Astrocyte (in vitro differentiated cells and primary cell): ENCODE measurements around the gene CYGB. TPM values are rescaled to one million over a fixed set of nuclear protein-coding genes. Genes with fewer than 3 reads are reported as not detected.

ENCODE experiments used
- DNase-seq: peaks from one replicate; pipeline ENCODE4 v3.0.0-alpha.2; 2010; ENCODE audit warnings: low read depth
- FAIRE-seq: peaks from 2 replicates; lab custom pipeline; 2011; peaks lifted over from hg19 to GRCh38; lab: Jason Lieb, UNC
- H2AFZ ChIP-seq: 2 replicates; pipeline ENCODE4 v1.6.0; 2012; ENCODE audit warnings: low read depth, low read length, inconsistent platforms
- H3K27ac ChIP-seq: 2 replicates; pipeline ENCODE4 v1.5.1; 2011; ENCODE audit warnings: low read depth, low read length, inconsistent platforms
- H3K27me3 ChIP-seq: 2 replicates; pipeline ENCODE4 v1.6.0; 2011; ENCODE audit warnings: low read length, inconsistent platforms; ENCODE audit not compliant: insufficient read depth
- H3K36me3 ChIP-seq: 2 replicates; pipeline ENCODE4 v1.5.1; 2011; ENCODE audit warnings: low read length, inconsistent platforms; ENCODE audit not compliant: insufficient read depth
- H3K4me1 ChIP-seq: 2 replicates; pipeline ENCODE4 v1.5.1; 2011; ENCODE audit warnings: low read length, inconsistent platforms; ENCODE audit not compliant: insufficient read depth
- H3K4me2 ChIP-seq: 2 replicates; pipeline ENCODE4 v1.6.0; 2012; ENCODE audit warnings: low read length, inconsistent platforms
- H3K4me3 ChIP-seq: 2 replicates; pipeline ENCODE4 v1.5.1; 2011; ENCODE audit warnings: low read depth, mild to moderate bottlenecking, low read length, inconsistent platforms; ENCODE audit not compliant: insufficient read depth
- H3K79me2 ChIP-seq: 2 replicates; pipeline ENCODE4 v1.6.0; 2012; ENCODE audit warnings: mild to moderate bottlenecking, low read length, inconsistent platforms; ENCODE audit not compliant: insufficient read depth
- H3K9ac ChIP-seq: 2 replicates; pipeline ENCODE4 v1.6.0; 2012; ENCODE audit warnings: mild to moderate bottlenecking, low read length, inconsistent platforms
- H3K9me3 ChIP-seq: 2 replicates; pipeline ENCODE4 v1.5.1; 2012; ENCODE audit warnings: low read depth, mild to moderate bottlenecking, low read length, inconsistent platforms; ENCODE audit not compliant: insufficient read depth
- H4K20me1 ChIP-seq: 2 replicates; pipeline ENCODE4 v1.6.0; 2012; ENCODE audit warnings: low read length, inconsistent platforms; ENCODE audit not compliant: insufficient read depth
- H3K27ac Mint-ChIP-seq: one replicate; pipeline ENCODE4 v1.8.0; 2021; ENCODE audit warnings: mild to moderate bottlenecking, mixed read lengths; ENCODE audit not compliant: unreplicated experiment
- H3K27me3 Mint-ChIP-seq: one replicate; pipeline ENCODE4 v1.8.0; 2021; ENCODE audit warnings: low read depth, mixed read lengths; ENCODE audit not compliant: unreplicated experiment
- H3K36me3 Mint-ChIP-seq: one replicate; pipeline ENCODE4 v1.8.0; 2021; ENCODE audit warnings: low read depth, mixed read lengths; ENCODE audit not compliant: unreplicated experiment
- H3K4me1 Mint-ChIP-seq: one replicate; pipeline ENCODE4 v1.8.0; 2021; ENCODE audit warnings: low read depth, mixed read lengths; ENCODE audit not compliant: unreplicated experiment
- H3K4me3 Mint-ChIP-seq: one replicate; pipeline ENCODE4 v1.8.0; 2021; ENCODE audit warnings: mild to moderate bottlenecking, moderate library complexity, mixed read lengths; ENCODE audit not compliant: unreplicated experiment
- H3K9me3 Mint-ChIP-seq: one replicate; pipeline ENCODE4 v1.8.0; 2021; ENCODE audit warnings: mild to moderate bottlenecking, mixed read lengths; ENCODE audit not compliant: unreplicated experiment
- EZH2 ChIP-seq: IDR thresholded peaks from 2 replicates; pipeline ENCODE4 v1.6.1; 2012; ENCODE audit warnings: mild to moderate bottlenecking, low read length, inconsistent platforms; ENCODE audit not compliant: insufficient read depth
- total RNA-seq: library from RNA; stranded (reverse); gene quantifications from 2 replicates; pipeline ENCODE4 v1.2.1, GENCODE V29; 2021
- TF ChIP-seq, protein P1 (sequence below): IDR thresholded peaks from 2 replicates; pipeline ENCODE4 v1.5.1; 2011; ENCODE audit warnings: low read depth, mild to moderate bottlenecking, inconsistent platforms, low read length, moderate library complexity; ENCODE audit not compliant: insufficient read depth

CYGB gene
- total RNA-seq, 1 donor from 2014 or later, result 29.2 TPM

DNA sequence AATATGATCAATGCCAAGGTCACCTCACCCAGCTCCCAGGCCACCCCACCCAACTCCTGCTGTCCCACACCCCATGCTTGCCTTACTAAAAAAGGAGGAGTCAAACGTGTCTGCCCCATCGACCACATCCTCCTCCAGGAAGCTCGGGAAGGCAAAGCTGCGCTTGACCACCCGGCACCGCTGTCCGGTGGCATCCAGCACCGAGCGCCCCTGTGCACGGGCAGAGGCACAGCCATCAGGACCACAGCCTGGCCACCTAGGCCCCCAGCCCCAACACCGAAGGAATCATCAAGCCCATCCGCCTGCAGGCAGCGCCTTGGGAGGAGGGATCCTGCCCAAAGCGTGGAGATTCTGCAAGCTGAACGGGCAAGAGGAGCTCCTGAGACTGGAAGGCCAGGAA, 59.9 kb downstream of the CYGB start:
- no peaks in the 10 kb centered on the region for H3K36me3 ChIP-seq
- no peak overlapping the region for H2AFZ ChIP-seq
- no peaks in the 10 kb centered on the region for H4K20me1 ChIP-seq
- TF ChIP-seq EZH2, result no peak
- TF ChIP-seq, protein P1, sequence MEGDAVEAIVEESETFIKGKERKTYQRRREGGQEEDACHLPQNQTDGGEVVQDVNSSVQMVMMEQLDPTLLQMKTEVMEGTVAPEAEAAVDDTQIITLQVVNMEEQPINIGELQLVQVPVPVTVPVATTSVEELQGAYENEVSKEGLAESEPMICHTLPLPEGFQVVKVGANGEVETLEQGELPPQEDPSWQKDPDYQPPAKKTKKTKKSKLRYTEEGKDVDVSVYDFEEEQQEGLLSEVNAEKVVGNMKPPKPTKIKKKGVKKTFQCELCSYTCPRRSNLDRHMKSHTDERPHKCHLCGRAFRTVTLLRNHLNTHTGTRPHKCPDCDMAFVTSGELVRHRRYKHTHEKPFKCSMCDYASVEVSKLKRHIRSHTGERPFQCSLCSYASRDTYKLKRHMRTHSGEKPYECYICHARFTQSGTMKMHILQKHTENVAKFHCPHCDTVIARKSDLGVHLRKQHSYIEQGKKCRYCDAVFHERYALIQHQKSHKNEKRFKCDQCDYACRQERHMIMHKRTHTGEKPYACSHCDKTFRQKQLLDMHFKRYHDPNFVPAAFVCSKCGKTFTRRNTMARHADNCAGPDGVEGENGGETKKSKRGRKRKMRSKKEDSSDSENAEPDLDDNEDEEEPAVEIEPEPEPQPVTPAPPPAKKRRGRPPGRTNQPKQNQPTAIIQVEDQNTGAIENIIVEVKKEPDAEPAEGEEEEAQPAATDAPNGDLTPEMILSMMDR, result no peak
- H3K9me3 Mint-ChIP-seq, result peaks cover 2% of the 10 kb centered on the region
- no peak overlapping the region for H3K4me3 Mint-ChIP-seq
- DNase-seq, result no peak
- no peaks in the 10 kb centered on the region for H3K9me3 ChIP-seq
- H3K4me3 ChIP-seq, result no peak overlapping the region
- peaks cover 8% of the 10 kb centered on the region for H3K4me1 ChIP-seq
- H3K27ac ChIP-seq, result no peak overlapping the region
- no peaks in the 10 kb centered on the region for H3K79me2 ChIP-seq
- no peaks in the 10 kb centered on the region for H3K27me3 Mint-ChIP-seq
- H3K27me3 ChIP-seq, result no peaks in the 10 kb centered on the region
- H3K9ac ChIP-seq, result no peak overlapping the region
- no peak for FAIRE-seq
- no peak overlapping the region for H3K4me2 ChIP-seq
- peaks cover 16% of the 10 kb centered on the region for H3K36me3 Mint-ChIP-seq
- H3K4me1 Mint-ChIP-seq, result peaks cover 4% of the 10 kb centered on the region
- no peak overlapping the region for H3K27ac Mint-ChIP-seq

Other genes starting within 250 kb of the CYGB start
- gene QRICH2, start 229.4 kb downstream of the CYGB start, total RNA-seq, result 2.5 and 3.8 TPM in 2 replicates
- 33.3 and 36.2 TPM in 2 replicates for gene PRPSAP1, start 183.8 kb downstream of the CYGB start, total RNA-seq
- 34.8 TPM in 2 replicates for gene SPHK1, start 153.1 kb downstream of the CYGB start, total RNA-seq
- 25.8 and 26.0 TPM in 2 replicates for gene UBE2O, start 84.6 kb downstream of the CYGB start, total RNA-seq
- 0.19 TPM in 1 of 2 replicates, not detected in the other for gene AANAT, start 70.1 kb downstream of the CYGB start, total RNA-seq
- 27.0 and 30.7 TPM in 2 replicates for gene RHBDF2, start 36.3 kb downstream of the CYGB start, total RNA-seq
- gene PRCD, start 2.3 kb upstream of the CYGB start, total RNA-seq, result 1.5 and 2.2 TPM in 2 replicates
- gene ST6GALNAC2, start 48.2 kb upstream of the CYGB start, total RNA-seq, result 0.79 TPM in 1 of 2 replicates, not detected in the other
- not detected in 2 replicates for gene ST6GALNAC1, start 106.0 kb upstream of the CYGB start, total RNA-seq
- gene MXRA7, start 173.3 kb upstream of the CYGB start, total RNA-seq, result 177 and 179 TPM in 2 replicates
- gene JMJD6, start 188.9 kb upstream of the CYGB start, total RNA-seq, result 45.5 and 47.2 TPM in 2 replicates
- gene METTL23, start 189.1 kb upstream of the CYGB start, total RNA-seq, result 24.3 and 26.0 TPM in 2 replicates
- gene SRSF2, start 199.6 kb upstream of the CYGB start, total RNA-seq, result 143 and 176 TPM in 2 replicates
- 20.1 and 20.9 TPM in 2 replicates for gene MFSD11, start 200.4 kb upstream of the CYGB start, total RNA-seq